Measurements from ENCODE around the gene KLHDC10. TPM values are rescaled to one million over a fixed set of nuclear protein-coding genes. Genes with fewer than 3 reads are reported as not detected.
"Not testable (repeated sequence)": the region's sequence is repeated elsewhere in the genome, so short reads cannot be mapped to it uniquely, and the experiment has no call there.

Gene KLHDC10
- total RNA-seq, 1 donor from 2014 or later = 24.1 TPM

DNA sequence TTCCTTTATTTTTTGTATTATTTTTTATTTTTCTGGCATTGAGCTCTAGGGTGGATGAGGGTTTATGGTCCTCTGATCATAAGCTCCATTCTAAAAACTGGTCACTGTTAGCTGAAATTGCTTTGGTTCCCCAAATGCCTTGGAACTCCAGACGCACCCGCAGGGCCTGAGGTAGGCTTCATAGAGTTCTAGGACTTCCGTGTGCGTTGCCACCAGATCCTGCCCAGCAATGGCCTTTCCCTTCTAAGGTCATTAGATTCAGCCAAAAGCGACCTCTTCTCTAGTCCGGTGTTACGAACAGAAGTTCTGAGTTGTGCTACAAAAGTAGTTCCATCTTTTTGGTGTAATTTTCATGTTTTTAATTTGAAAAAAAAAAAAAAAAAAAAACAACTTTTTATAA is 64.4 kb downstream of the KLHDC10 start:
- DNase-seq = no peak
- no peak for ATAC-seq (ENCODE audit: poor library complexity)
- intact Hi-C loops (cut with DNase I) = no loop called here

DNA sequence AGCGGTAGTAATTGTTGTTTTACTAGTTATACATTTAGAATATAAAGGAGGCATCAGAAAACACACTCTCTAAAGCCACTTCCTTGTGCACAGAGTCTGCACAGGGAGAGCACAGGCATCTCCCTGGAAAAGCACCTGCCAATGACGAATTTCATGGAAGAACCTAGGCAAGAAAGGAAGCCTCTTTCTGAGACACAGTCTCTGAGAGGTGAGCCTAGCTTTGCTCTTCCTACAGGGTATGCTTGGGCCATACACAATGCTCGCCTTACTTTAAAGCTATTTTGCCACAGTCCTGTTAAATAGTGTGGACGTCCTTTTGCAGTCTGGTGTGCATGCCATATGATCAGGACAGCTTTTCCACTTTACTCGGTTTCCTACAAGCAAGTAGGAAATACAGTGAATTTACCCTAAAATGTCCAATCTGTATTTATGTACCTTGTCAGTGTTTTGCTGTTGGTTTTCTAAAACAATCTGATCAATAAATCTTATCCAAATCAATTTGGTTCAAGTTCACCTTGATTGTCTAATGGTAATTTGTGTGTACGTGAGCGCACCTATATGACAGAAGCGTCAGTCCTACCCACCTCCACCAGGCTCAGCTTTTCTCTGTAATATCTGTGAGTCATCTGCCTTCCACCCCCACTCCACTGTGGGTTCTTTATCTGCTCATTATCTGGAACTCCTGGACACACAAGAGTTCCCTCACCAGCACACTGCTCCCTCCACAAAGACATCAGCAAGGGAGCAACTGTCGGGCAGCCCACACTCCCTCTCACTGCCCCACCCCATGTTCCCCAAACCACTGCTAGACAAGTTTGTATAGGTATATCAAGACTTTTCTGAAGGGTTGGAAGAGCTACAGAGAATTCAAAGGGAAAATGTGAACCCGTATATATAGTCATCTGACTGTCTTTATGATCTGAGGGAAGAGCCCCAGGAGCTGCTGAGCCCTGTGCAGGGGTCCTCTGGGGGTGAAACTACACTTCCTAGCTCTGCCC is 65.2 kb downstream of the KLHDC10 start:
- DNase-seq (no peak), ATAC-seq (ENCODE audit: poor library complexity) (no peak)
- intact Hi-C loops (cut with DNase I) = no loop called here

DNA sequence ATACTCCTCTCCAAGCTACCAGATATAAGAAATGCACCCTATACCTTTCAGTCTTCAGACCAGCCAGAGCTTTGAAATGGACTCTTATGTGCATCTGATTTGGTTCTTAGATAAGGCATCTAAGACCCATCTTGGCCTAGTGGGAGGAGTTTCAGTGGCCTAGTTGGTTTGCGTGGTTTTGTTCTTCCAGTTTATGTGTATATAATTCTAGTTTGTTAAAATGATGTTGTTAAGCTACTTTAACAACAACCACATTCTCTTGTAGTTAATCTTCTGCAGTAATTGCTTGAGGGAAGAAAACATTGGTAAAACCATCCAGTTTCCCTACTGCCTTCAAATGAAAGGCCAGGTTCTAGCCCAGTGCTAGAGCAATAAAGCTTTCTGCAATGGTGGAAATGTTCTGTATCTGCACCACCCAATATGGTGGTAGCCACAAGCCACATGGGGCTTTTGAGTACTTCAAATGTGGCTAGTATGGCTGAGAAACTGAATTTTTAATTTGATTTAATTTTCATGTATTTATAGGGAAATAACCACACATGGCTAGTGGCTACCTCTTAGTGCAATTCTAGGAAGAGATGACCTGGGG is 66.3 kb downstream of the KLHDC10 start:
- DNase-seq = no peak
- no peak for ATAC-seq (ENCODE audit: poor library complexity)
- intact Hi-C loops (cut with DNase I) = no loop called here

DNA sequence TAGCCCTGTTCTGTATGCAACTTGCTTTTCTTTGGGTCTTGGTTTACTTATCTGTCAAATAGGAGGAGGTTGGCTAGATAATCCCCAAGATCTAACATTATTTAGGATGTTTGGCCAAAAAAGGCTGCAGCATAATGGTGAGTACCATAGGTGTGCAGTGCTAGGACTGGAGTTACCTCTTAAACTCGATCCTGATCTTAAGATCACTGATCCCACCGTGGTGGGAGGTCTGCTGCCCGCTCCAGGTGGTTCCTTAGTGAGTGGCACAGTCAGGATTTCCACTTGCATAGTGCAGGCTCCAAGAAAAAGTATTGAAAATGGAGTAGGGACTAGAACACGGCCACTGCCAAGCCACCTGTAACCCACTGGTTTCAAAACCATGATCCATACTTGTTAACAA is 66.9 kb downstream of the KLHDC10 start:
- intact Hi-C loops (cut with DNase I) = no loop called here
- ATAC-seq (ENCODE audit: poor library complexity) (no peak), DNase-seq (no peak)

DNA sequence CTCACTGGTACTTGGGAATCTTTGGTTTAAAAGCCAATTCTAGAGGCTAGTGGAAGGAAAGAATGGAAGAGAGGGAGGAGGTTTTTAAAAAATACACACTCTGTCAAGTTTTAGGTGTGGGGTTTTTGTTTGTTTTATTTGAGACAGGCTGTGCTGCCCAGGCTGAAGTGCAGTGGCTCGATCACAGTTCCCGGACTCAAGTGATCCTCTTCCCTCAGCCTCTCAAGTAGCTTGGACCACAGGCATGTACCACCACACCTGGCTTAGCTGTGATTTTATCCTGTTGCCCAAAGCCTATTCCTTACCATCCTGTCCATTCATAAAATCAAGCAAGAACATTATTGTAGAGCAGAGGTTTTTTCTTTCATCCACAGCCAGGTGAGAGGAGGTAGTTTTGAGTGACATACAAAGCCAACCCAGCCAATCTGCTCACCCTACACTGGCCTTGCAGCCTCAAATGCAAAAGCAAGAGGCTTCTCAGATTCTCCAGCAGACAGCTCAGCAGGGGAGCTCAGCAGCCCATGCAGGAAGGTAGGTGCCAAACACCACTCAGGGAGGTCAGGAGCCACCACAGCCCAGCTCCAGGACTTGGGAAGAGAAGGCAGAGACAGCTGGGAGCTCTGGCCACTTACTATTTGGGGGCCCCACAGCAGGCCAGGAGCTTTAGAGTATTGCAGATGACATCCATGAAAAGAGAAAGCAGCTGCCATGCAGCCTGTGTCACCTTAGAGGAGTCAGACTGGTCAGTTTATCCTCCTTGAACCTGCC is 69.0 kb downstream of the KLHDC10 start:
- no peak for DNase-seq
- intact Hi-C loops (cut with DNase I) = no loop called here
- no peak for ATAC-seq (ENCODE audit: poor library complexity)

DNA sequence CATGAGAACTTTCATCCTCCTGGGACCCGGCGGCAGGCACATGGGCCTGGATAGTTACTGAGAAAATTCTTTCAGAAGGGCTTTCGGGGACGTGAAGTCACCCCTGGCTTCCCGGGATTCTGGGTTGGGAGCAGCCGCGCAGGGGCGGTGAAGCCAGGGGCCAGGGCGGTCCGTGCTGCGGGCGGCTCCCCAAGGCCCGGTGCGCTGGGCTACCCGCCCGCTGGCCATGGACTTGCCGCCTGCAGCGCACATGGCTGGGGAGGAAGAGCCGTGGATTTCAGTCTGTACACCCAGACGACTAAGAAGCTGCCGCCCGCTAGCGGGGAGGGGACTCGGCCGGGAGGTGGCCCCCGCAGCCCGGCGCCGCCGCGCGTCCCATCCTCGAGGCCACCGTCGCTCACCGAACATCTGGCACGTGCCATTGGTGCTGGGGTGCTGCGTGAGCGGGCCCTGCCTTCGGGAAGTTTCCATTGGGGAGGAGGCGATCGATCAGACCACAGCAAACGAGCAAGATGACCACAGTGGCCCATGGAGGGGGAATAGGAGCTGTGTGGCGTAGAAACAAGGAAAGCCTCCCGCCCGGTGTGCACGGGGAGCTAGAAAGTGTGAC is 70.3 kb downstream of the KLHDC10 start:
- intact Hi-C loops (cut with DNase I) = no loop called here
- DNase-seq (no peak), ATAC-seq (ENCODE audit: poor library complexity) (peak; percentile 51)

DNA sequence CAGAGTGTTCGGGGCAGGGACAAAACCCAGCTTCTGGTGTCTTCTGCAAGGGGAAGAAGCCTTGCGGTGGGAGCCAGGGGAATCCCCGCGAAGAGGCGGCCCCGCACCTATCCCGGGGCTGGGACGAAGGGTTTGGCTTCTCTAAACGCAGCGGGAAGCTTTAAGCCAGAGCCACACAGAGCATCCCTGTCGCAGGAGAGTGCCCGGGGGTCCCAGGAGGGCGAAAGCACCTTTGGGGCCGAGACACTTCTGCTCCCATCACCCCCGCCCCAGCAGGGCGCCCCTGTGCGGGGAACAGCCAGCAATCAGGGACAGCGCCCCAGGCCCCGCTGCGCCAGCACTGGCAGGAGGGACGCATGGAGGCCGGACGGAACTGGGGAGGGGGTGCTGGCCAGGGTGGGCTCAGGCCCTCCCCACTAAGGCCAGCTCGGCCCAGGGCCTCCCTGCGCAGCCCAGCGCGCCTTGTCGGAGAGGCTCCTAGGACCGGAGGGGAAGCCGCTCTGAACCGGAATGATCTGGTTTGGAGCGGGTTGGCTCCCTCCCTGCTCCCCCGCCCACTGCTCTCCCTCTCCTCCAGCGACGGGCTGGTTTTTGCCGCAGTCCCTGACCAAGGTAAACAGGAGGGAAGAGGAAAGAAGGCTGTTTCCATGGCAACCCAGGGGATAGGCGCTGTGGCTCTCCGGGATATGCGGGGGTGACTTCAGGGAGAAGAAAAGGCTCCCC is 71.0 kb downstream of the KLHDC10 start:
- DNase-seq (peak; percentile 65), ATAC-seq (ENCODE audit: poor library complexity) (peak; percentile 92)
- intact Hi-C loops (cut with DNase I) = no loop called here

DNA sequence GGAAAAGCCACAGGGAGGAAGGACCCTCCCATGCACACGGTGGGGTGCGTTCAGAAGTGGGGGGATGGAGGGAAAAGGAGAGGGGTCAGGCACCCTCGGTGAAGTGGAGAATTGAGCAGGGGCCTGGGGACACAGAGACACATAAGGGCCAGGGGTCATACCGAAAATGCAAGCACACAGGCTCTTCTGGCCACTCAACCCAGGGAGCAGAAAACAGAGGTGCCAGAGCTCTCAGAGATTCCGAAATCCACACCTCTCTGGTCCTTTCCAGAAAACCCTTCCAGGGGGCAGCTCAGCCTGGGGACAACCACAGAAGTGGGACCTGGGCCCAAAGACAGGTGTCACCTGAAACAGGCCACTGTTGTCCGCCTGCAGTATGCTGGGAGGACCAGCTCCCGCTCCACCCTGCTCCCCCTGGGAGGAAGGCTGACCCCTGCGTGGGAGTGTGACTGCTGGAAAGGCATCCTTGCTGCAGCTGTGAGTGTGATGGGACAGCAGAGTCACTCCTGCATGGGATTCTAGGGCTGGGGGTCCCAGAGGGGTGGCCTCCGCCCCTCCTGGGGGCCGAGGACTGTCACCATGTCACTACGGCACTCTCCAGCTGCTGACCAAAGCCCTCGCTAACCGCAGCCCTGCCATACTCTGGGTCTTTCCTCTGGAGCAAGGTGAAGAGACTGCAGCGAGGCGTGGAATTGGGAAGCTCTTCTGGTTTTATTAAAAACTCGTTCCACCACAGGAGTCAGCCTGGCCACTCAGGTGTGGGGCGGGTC is 71.7 kb downstream of the KLHDC10 start:
- DNase-seq = no peak
- intact Hi-C loops (cut with DNase I) = no loop called here

DNA sequence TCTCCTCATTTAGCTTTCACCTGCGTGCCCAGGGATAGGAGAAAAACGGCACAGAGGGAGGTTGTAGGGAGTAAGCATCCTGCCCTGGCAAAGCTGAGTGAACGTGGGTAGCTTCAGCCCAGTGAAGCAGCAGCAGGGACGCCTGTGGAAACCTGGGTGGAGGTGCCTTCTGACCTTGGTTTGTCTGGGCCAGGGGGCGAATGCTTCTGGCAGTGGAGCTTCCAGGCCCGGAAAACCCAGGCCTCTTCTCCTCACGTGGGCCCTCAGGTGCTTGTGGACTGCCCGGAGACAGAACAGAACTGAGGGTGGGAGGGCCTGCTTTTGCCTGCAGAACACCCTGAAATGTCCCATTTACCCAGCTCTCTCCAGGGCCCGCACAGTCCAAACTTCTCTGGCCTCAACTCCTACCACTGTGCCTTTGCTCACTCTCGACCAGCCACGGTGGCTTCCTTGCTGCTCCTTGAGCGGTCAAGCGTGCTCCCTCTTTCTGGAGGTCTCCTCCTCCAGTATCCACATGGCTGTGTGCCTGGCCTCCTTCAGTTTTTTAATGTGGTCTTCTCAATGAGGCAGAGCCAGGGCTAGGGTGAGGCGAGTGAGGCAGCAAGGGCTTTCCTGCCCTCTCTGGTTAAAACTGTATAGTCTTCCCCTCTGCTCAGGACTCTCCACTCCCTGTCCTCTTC is 72.5 kb downstream of the KLHDC10 start:
- no peak for ATAC-seq (ENCODE audit: poor library complexity)
- intact Hi-C loops (cut with DNase I) = no loop called here

More for the DNA sequence above, 71.7 kb downstream of the KLHDC10 start:
- no peak for ATAC-seq (ENCODE audit: poor library complexity)

DNA sequence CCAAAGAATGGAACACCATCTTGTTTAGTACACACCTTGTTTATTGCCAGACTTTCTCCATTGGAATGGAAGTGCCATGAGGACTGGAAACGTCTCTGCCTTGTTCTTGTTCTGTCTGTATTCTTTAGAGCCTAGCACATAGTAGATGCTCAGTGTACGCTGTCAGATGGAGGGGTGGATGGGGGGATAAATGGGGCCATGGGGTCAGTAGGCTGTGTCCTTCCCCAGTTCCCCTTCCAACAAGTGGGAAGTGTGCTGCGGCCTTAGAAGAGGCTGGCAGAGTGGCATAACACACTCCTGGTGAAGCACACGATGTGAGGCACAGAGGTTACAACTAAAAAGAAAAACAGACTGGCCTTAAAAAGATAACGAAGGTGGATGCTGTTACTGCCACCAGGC is 73.0 kb downstream of the KLHDC10 start:
- DNase-seq = no peak
- no peak for ATAC-seq (ENCODE audit: poor library complexity)
- intact Hi-C loops (cut with DNase I) = no loop called here

More for the DNA sequence above, 72.5 kb downstream of the KLHDC10 start:
- DNase-seq = no peak

DNA sequence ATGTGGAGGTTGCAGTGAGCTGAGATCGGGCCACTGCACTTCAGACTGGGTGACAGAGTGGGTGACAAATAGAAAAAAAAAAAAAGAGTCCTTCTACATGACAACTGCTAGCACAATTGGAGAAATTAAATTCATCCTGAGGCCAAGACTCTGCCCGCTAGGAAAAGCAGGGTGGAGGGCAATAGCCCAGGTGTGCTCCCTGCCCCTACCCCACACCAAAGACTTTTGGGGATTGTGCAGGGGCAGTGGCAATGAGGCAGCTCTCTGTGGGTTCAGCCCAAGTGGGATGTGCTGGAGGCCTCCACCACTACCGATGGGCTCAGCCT is 73.6 kb downstream of the KLHDC10 start:
- ATAC-seq (ENCODE audit: poor library complexity) (no peak), DNase-seq (no peak)
- intact Hi-C loops (cut with DNase I) = no loop called here

DNA sequence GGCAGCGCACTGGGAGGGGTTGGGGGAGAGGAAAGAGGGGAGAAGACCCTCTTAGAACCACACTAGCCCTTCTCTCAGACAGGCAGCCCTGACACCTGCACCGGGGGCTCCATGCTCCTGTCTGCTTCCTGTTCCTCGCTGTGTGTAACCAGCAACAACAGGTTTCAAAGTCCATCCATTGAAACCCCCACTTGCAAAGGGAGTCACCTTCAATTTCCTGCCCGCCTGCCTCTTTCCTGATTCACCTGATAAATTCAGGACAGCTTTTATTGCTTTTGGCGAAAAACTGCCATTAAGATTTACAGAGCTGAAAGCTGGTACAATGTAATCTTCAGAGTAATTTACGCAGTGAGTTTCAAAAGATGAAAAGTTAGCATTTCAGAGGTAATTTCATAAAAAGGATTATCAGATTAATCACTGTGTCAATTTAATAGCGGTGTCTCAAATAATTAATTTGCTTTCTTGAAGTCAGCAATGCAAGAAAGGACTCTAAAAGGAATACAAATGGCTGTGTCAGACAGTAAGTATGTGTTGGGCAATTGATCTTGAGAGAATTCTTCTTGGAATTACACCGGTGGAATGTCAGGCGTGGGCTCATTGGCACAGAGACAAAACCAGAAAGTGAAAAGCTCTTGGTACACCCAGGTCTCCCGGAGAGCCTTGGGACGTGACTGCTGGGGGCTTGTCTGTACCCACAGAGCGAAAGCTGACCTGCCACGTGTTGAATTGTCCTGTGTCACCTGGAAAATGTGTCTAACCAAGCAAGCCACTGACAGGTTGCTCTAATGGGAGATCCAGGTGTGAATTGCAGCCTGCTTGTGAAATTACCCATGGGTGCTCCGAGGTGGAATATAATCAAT is 74.2 kb downstream of the KLHDC10 start:
- DNase-seq (no peak), ATAC-seq (ENCODE audit: poor library complexity) (no peak)
- intact Hi-C loops (cut with DNase I) = no loop called here

DNA sequence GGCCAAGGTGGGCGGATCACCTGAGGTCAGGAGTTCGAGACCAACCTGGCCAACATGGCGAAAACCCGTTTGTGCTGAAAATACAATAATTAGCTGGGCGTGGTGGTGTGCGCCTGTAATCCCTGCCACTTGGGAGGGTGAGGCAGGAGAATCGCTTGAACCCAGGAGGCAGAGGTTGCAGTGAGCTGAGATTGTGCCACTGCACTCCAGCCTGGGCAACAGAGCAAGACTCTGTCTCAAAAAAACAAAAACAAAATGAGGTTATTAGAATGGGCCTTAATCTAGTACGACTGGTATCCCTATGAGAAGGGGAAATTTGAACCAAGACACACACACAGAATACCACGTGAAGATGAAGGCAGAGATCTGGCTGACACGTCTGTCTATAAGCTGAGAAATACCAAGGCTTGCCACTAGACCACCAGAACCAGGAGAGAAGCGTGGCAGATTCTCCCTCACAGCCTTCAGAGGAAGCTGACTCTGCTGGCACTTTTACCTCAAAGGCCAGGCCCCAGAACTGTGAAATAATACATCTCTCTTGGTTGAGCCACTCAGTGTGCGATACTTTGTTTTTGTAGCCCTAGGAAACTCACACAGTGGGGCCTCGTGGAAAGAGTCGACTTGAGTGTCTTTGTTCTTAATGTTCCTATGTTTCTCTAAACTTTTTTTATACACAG is 75.2 kb downstream of the KLHDC10 start:
- DNase-seq = no peak
- intact Hi-C loops (cut with DNase I) = no loop called here
- no peak for ATAC-seq (ENCODE audit: poor library complexity)

DNA sequence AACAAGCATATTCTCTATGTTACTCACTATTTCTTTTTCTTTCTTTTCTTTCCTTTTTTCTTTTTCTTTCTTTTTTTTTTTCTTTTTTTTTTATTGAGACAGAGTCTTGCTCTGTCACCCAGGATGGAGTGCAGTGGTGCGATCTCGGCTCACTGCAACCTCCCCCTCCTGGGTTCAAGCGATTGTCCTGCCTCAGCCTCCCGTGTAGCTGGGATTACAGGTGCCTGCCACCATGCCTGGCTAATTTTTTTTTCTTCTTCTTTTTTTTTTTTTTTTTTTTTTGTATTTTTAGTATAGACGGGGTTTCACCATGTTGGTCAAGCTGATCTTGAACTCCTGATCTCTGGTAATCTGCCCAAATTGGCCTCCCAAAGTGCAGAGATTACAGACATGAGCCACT is 75.8 kb downstream of the KLHDC10 start:
- intact Hi-C loops (cut with DNase I); ATAC-seq (ENCODE audit: poor library complexity): not testable (repeated sequence)

DNA sequence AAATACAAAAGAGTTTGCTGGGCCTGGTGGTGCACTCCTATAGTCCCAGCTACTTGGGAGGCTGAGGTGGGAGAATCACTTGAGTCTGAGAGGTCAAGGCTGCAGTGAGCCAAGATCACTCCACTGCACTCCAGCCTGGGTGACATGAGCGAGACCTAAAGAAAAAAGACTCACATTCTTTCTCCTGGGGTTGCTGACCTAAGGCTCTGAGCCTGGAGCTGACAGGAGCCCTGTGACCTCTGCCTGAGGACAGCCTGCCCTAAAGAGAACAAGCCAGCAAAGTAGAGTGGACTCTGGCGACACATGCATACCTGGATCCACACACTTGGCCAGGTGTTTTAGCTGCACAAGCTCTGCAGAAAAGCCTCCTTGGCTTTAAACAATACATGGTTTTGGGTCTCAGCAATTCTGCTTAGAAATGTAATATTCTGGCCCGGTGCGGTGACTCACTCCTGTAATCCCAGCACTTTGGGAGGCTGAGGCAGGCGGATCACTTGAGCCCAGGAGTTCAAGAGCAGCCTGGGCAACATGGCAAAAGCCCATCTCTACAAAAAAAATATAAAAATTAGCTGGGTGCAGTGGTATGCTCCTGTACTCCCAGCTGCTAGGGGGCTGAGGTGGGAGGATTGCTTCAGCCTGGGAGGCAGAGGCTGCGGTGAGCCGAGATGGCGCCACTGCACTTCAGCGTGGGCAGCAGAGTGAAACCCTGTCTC is 76.5 kb downstream of the KLHDC10 start:
- ATAC-seq (ENCODE audit: poor library complexity) = no peak
- DNase-seq = no peak
- intact Hi-C loops (cut with DNase I) = no loop called here

More for the DNA sequence above, 75.8 kb downstream of the KLHDC10 start:
- DNase-seq = not testable (repeated sequence)

Measured in Right ventricle myocardium superior (tissue), 1 donor.